KOPT-K1 (cell line): ENCODE results near the gene OR11A1.

Source experiments
- H3K27ac ChIP-seq: fragments of 200-600 bp; sonication (generic); 2 replicates; pipeline ENCODE4 v1.5.1; 2016; ENCODE audit warnings: antibody characterized with exemption, mild to moderate bottlenecking, low read depth, low read length; ENCODE audit not compliant: poor library complexity, severe bottlenecking
- H3K36me3 ChIP-seq: fragments of 200-600 bp; sonication (generic); 2 replicates; pipeline ENCODE4 v1.5.1; 2017; ENCODE audit warnings: antibody characterized with exemption, mild to moderate bottlenecking, low read length, moderate library complexity; ENCODE audit not compliant: insufficient read depth
- H3K9me3 ChIP-seq: fragments of 200-600 bp; sonication (generic); 2 replicates; pipeline ENCODE4 v1.5.1; 2017; ENCODE audit warnings: antibody characterized with exemption, low read length, mild to moderate bottlenecking; ENCODE audit not compliant: insufficient read depth, poor library complexity, severe bottlenecking

OR11A1 gene, protein sequence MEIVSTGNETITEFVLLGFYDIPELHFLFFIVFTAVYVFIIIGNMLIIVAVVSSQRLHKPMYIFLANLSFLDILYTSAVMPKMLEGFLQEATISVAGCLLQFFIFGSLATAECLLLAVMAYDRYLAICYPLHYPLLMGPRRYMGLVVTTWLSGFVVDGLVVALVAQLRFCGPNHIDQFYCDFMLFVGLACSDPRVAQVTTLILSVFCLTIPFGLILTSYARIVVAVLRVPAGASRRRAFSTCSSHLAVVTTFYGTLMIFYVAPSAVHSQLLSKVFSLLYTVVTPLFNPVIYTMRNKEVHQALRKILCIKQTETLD

DNA sequence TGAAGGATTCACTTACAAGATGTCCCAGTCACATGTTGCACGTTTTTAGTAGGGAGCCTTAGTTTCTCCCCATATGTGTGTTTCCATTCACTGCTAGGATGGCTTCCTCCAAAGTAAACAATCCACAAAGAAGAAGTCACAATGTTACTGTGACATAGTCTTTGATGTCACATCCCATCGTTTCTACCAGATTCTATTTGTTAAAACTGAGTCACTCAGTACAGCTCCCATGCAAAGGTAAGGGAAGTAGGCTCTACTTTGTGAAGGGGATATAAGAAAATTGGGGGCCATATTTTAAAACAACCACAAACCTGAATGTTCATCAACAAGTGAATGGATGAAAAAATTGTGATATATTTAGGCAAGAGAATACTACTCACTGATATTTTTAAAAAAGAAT lies at the start of gene OR11A1, which contains the start of gene OR2H1:
TSS of gene OR11A1 (minus strand) at position 101 of the 400 bp plus-strand sequence. CDS start 29,430 bp downstream, outside the sequence.
TSS of gene OR2H1 (plus strand) at position 185 of the 400 bp plus-strand sequence. CDS start 4,615 bp downstream, outside the sequence.
- H3K9me3 ChIP-seq, result no peaks in the 10 kb centered on the region
- no peak within 1 kb of the TSS for H3K27ac ChIP-seq
- no peaks in the 10 kb centered on the region for H3K36me3 ChIP-seq

DNA sequence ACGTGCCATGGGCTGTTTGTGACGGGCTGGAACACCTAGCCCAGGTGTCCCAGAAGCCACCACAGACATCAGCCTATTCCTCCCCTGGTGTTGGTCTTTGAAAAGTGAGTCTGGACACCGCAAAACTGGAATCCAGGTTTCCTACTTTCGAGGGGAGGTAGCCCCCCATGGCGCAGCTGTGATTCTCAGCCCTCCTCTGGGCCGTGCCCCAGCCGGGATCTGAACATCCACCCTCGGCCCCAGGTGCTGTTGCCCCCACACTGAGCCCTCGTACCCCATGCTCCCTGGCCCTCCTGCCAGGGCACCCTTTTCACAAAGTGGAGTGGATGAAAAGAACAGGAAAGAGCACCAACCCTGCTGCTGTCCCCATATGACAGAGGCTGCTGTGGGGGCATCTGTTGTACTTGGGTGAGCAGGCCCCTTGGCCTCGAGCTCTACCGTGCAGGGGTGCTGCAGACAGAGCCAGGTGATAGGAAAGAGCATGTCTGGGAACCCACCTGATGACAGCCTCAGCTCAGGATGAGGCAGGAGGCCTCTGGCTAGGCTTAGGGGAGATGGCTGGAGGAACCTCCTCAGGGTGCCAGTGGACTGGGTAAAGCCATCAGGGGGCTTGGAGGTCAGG lies 49.7 kb upstream of the OR11A1 start:
- H3K9me3 ChIP-seq, result no peaks in the 10 kb centered on the region
- no peaks in the 10 kb centered on the region for H3K36me3 ChIP-seq
- H3K27ac ChIP-seq, result no peak overlapping the region

DNA sequence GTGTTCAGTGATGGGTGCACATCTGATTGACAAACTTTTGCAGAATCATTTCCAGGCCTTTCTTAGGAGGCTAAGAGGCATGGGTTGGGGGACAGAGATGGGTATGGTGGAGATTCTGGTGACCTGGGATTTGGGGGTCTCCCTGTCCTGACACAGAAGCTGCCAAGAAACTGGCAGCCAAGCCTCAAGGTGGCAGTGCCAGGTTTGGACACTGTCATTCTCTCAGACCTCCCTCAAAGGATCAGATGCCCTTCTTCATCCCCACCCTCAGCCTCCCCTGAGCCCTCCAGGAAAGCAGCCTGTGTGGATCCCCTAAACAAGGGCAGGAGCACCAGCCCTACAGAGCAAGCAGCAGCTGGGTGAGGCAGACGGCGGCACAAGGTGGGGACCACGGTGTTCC lies 48.9 kb upstream of the OR11A1 start:
- no peak overlapping the region for H3K27ac ChIP-seq
- H3K36me3 ChIP-seq, result no peaks in the 10 kb centered on the region
- H3K9me3 ChIP-seq, result no peaks in the 10 kb centered on the region

DNA sequence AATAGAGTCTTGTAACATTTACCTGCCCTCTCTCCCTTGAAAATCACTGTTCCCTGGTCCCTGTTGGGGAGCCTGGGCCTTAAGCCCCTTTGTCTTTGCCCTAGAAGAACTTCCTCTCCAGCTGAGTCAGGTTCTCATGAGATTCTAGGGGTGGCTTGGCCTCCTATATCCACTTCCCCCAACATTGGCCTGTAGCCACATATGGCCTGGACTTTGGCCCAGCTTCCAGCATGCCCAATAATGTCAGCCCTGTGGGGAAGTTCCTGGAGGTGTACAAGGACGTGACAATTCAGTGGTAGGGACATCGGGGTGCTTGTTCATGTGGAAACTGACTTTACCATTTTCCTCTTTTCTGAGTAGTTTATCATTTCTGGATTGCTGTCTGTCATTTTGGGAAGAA lies 48.1 kb upstream of the OR11A1 start:
- no peaks in the 10 kb centered on the region for H3K9me3 ChIP-seq
- H3K36me3 ChIP-seq, result no peaks in the 10 kb centered on the region
- H3K27ac ChIP-seq, result no peak overlapping the region

DNA sequence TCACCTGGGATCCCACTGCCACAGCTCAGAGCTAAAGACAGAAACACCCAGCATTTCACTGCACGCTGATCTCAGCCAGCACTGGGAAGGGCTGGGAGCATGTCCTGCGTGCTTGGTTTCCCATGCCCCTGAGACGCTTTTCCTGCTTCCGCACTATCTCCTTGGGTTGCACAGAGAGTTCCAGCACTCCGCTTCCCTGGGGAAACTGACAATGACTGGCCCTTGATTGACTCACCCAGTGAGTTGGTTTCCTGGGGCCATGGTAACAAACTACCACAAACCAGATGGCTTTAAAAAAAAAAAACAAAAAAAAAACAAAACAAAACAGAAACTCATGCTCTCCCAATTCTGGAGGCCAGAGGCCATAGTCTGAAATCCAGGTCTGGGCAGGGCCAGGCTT lies 45.7 kb upstream of the OR11A1 start:
- Histone ChIP-seq H3K36me3 (no peaks in the 10 kb centered on the region), H3K27ac (no peak overlapping the region), H3K9me3 (no peaks in the 10 kb centered on the region)

DNA sequence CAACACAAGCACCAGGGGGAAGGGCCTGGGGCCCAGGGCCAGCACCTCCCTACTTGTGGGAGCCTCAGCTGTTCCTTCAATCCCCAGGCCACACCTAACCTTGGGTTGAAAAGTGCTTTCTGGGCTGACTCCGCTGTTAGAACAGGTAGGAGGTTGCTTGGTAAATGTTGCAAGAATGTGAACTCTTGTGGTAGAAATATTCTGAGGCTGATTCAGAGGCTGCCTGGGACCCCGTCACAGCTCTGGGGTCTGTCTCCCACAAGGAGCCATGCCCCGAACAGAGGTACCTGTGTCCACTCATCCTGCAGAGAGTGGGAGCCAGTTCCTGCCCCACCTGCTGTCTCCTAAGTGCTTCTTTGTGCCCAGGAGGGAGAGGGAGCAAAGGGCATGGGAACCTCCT lies 45.3 kb upstream of the OR11A1 start:
- Histone ChIP-seq H3K36me3 (no peaks in the 10 kb centered on the region), H3K27ac (no peak overlapping the region), H3K9me3 (no peaks in the 10 kb centered on the region)

- Histone ChIP-seq H3K27ac (no peak overlapping the region), H3K36me3 (no peaks in the 10 kb centered on the region), H3K9me3 (no peaks in the 10 kb centered on the region)
Observed at GRCh38 chr6:29501106-29501505, 44.2 kb upstream of the OR11A1 start.

DNA sequence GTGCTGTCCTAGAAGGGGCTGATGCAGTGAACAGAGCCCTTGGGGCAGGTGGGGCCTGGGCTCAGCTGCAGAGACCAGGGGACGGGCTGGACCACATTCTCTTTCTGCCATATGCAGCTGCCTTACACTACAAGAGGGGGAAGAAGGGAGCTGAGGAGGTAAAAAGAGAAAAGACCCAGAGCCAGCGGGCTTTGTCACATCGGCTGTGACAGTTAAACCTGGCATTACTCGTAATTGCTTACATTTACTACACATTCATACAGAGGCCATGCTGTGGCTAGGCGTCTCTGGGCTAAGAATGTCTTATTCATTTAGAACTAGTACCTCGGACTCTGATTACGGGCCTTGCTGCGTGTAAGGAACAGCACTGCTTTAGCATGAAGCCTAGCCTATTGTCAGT lies 43.7 kb upstream of the OR11A1 start:
- H3K9me3 ChIP-seq, result no peaks in the 10 kb centered on the region
- no peak overlapping the region for H3K27ac ChIP-seq
- no peaks in the 10 kb centered on the region for H3K36me3 ChIP-seq

DNA sequence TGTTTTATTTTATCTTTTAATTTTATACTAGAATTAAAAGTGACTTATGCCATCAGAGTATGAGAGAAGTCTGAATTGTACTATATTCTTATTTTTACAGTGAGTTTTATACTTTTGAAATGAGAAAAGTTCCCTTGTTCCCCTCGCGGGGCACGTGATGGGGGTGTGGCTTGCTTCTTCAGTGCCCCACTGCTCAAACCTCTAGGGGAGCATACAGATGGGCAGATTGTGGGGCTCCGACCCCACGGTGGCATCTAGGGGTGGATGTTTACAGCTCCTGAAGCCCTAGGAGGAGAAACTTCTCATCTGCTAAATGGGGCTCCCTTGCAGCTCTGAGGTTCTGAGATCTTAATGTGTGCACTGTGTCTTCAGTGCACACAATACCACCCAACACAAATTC lies 42.8 kb upstream of the OR11A1 start:
- no peaks in the 10 kb centered on the region for H3K9me3 ChIP-seq
- H3K27ac ChIP-seq, result no peak overlapping the region
- H3K36me3 ChIP-seq, result no peaks in the 10 kb centered on the region

DNA sequence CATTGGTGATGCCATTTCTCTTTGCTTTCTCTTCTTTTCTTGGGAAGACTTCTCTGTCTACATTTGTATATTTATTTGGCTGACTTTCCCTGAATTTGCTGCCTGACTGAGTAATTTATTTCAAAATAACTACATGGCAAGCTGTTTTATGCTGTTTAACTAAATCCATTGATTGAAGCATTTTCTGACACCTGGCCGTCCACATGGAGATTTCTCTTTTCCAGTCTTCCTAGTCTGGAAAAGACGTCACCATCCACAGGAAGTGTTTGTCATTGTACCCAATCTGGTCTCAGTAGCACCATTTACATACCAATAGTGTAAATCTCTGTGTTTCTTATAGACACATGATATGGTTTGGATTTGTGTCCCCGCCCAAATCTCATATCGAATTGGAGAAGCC lies 40.1 kb upstream of the OR11A1 start:
- Histone ChIP-seq H3K9me3 (no peaks in the 10 kb centered on the region), H3K27ac (no peak overlapping the region), H3K36me3 (no peaks in the 10 kb centered on the region)

GRCh38 chr6:29495571-29495970 lies 38.7 kb upstream of the OR11A1 start:
- H3K27ac ChIP-seq, result no peak overlapping the region
- no peaks in the 10 kb centered on the region for H3K9me3 ChIP-seq
- no peaks in the 10 kb centered on the region for H3K36me3 ChIP-seq

- Histone ChIP-seq H3K27ac (no peak overlapping the region), H3K36me3 (no peaks in the 10 kb centered on the region), H3K9me3 (no peaks in the 10 kb centered on the region)
Observed at GRCh38 chr6:29494131-29494530, 37.3 kb upstream of the OR11A1 start.

- no peak overlapping the region for H3K27ac ChIP-seq
- no peaks in the 10 kb centered on the region for H3K9me3 ChIP-seq
- no peaks in the 10 kb centered on the region for H3K36me3 ChIP-seq
Observed at GRCh38 chr6:29493261-29493660, 36.4 kb upstream of the OR11A1 start.

GRCh38 chr6:29491574-29491973 lies 34.7 kb upstream of the OR11A1 start:
- Histone ChIP-seq H3K9me3 (no peaks in the 10 kb centered on the region), H3K27ac (no peak overlapping the region), H3K36me3 (no peaks in the 10 kb centered on the region)

DNA sequence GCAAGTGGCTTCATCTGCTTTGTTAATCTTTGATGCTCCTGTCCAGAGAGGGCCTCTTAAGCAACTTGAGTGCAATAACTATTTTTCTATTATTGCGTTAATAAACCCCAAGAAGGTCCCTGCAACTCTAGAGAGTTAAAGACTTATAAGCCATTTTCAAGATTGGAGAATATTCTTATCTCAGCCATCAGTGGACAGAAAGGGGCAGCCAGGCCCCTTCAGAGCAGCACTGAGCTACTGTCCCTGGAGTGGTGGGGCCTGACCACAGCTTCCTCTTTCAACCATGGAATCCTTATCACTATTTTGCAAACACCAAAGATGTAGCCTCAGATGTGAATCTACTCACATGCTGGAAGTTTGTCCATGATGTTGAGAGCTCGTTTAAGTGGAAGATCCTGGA lies 33.7 kb upstream of the OR11A1 start:
- H3K36me3 ChIP-seq, result no peaks in the 10 kb centered on the region
- H3K9me3 ChIP-seq, result no peaks in the 10 kb centered on the region
- H3K27ac ChIP-seq, result no peak overlapping the region

- no peaks in the 10 kb centered on the region for H3K36me3 ChIP-seq
- H3K27ac ChIP-seq, result no peak overlapping the region
- no peaks in the 10 kb centered on the region for H3K9me3 ChIP-seq
Observed at GRCh38 chr6:29490055-29490454, 33.2 kb upstream of the OR11A1 start.
